GM06990 (cell line): Measurements from ENCODE around the gene CAMSAP1.

ENCODE experiments used
- DNase-seq: peaks from one replicate; pipeline ENCODE4 v3.0.0-alpha.2; 2011; ENCODE audit not compliant: insufficient read length; ENCODE audit errors: extremely low read depth
- H3K27me3 ChIP-seq: replicated peaks from 2 replicates; pipeline ENCODE4 v1.6.0; 2011; ENCODE audit warnings: low read length; ENCODE audit not compliant: control insufficient read depth, insufficient read depth
- H3K36me3 ChIP-seq: 2 replicates; pipeline ENCODE4 v1.5.1; 2011; ENCODE audit warnings: low read length; ENCODE audit not compliant: control insufficient read depth, insufficient read depth
- H3K4me3 ChIP-seq: replicated peaks from 2 replicates; pipeline ENCODE4 v1.5.1; 2011; ENCODE audit warnings: low read depth, mild to moderate bottlenecking, control low read depth, low read length
- CTCF ChIP-seq: IDR thresholded peaks from 2 replicates; pipeline ENCODE4 v1.5.1; 2011; ENCODE audit warnings: low read length, control low read depth, mild to moderate bottlenecking, inconsistent platforms; ENCODE audit not compliant: insufficient read depth, poor library complexity, severe bottlenecking

Gene CAMSAP1

GRCh38 chr9:135794057-135794335 lies 113.3 kb downstream of the CAMSAP1 start:
- Histone ChIP-seq H3K36me3 (no peaks in the 10 kb centered on the region), H3K27me3 (no peaks in the 10 kb centered on the region), H3K4me3 (no peak overlapping the region)
- no peak for TF ChIP-seq CTCF
- no peak for DNase-seq

DNA sequence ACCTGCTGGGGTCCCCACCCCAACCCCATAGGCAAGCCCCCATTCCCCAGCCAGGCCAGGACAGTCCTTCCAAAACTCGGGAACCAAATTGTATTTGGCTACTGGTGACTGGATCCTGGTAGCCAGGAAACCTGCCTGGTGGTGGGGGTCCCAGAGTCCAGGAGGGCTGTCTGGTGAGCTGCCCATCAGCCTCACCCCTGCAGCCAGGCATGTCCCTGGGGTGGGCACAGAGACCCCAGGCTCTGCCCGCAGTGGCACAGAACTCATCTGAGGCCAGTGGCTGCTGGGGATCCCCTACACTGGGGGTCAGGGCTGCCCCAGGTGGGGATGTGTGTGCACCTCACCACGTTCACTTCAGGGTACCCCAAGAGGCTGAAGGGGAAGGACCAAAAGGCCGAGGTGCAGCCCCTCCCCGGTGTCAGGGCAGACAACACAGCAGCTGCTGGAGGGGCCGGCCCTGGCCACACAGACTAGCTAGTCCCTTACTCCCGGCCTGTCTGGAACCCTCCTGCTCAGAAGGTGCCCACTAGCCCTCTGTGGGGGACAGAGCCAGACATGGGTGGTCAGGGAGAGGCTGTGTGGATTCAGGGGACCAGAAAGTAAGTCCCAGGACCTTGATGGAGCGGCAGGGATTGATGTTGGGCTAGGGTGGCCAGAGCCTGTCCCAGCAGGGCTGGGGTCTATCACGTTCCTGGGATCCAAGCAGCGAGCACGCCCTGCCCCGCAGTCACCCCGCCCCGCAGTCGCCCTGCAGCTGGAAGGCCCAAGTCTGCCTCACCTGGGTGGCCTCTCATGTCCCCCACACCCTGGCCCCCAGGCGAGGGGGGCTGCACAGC lies 113.9 kb downstream of the CAMSAP1 start:
- H3K36me3 ChIP-seq = no peaks in the 10 kb centered on the region
- H3K4me3 ChIP-seq = no peak overlapping the region
- no peak for TF ChIP-seq CTCF
- H3K27me3 ChIP-seq = no peaks in the 10 kb centered on the region
- no peak for DNase-seq

DNA sequence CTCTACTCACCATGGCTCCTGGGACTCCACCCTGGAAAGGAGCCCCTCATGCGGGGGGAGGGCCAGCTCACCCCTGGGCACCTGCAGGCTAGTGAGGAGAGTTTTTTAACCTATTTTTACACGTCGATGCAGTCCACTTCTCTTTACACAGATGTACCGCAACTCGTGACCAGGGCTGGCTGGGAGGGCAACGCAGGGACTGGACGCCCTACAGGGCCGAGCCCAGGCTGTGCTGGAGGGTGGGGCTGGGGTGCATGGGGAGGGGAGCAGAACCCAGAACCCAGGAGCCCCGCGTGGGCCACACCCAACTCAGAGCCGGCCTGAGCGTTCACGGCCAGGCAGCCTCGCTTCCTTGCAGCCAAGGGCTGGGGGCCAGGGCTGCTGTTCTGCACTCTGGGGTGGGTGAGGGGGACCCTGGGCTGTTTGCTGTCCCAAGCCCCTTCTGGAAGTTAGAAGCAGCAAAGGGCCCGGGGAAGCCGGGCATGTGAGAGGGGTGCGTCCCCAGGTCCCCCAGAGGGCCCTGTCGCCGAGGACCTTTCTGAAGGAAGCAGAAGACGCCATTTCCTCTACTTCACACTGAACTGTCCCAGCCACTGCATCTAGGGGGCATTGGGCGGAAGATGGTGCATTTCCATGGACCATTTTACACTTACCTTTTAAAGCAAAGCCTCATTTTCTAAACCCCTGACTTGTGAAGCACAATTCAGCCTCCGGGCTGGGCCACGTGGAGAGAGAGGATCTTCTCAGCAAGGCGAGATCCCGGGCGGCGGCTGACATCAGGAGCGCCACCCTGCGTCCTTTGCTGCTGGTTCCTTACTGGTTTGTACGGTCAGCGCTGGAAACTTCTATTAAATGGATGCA lies 114.8 kb downstream of the CAMSAP1 start:
- H3K27me3 ChIP-seq = no peaks in the 10 kb centered on the region
- H3K4me3 ChIP-seq = no peak overlapping the region
- TF ChIP-seq CTCF = no peak
- no peaks in the 10 kb centered on the region for H3K36me3 ChIP-seq
- DNase-seq = no peak

DNA sequence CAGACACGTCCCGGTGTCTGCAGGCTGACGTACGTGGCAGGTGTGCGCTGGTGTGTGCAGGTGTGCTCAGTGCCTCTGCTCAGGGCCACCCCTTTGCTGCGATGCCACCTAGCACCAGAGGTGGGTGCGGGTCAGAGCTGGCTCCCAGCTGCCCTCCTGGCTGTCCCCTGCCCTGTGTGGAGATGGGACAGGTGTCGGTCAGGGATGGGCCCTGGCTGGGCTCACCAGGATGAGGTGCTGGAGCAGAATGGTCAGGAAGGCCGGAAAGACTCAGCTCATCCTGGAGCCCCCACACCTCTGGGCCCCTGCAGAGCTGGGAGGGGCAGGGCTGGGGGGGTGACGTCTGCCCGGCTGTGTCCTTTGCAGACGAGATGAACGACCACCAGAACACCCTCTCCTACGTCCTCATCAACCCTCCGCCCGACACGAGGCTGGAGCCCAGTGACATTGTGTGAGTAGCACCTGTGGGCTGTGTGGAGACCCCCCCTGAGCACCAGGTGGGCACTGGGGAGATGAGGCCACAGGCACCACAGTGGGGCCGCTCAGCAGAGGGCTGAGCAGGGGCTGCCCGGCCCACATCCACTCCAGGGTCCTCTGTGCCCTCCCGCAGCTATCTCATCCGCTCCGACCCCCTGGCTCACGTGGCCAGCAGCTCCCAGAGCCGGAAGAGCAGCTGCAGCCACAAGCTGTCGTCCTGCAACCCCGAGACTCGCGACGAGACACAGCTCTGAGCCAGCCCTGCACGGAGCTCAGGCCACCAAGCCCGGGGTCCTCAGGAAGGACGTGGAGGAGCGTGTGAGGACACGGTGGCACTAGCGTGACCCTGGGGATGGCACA lies 115.7 kb downstream of the CAMSAP1 start:
- no peak for DNase-seq
- no peaks in the 10 kb centered on the region for H3K27me3 ChIP-seq
- no peak for TF ChIP-seq CTCF
- no peaks in the 10 kb centered on the region for H3K36me3 ChIP-seq
- no peak overlapping the region for H3K4me3 ChIP-seq

- no peak for DNase-seq
- Histone ChIP-seq H3K27me3 (no peaks in the 10 kb centered on the region), H3K4me3 (no peak overlapping the region), H3K36me3 (no peaks in the 10 kb centered on the region)
- TF ChIP-seq CTCF = no peak
Observed at GRCh38 chr9:135790850-135791249, 116.5 kb downstream of the CAMSAP1 start.
